GM11168 (cell line): ENCODE measurements around the gene KCNMA1.

Experiments used
- in situ Hi-C: fragments of 300-500 bp; cut with MboI; formaldehyde crosslinking; loops from one replicate; pipeline ENCODE4 v1.12.0; 2022; ENCODE audit warnings: low sequenced_read_pairs; ENCODE audit not compliant: unreplicated experiment

Gene KCNMA1

DNA sequence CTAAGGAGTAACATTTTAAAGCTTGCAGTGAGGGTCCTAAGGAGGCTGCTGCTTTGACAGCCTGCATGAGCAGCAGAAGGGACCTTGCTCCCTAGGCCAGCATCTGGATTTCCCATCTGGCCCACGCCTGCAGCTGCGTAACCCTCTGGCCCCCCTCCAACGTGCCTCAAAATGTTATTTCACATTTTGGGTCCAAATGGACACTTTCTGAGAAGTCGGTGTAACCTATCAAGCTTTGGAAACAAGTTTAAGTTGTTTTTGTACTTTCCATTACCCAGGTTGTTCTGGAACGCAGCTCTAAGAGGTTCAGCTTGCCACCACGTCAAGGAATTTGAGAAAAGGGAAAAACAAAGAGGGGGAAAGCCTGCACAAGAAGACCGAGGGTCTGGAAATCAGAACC is 338.3 kb downstream of the KCNMA1 start:
- in situ Hi-C loops, result no loop called here

DNA sequence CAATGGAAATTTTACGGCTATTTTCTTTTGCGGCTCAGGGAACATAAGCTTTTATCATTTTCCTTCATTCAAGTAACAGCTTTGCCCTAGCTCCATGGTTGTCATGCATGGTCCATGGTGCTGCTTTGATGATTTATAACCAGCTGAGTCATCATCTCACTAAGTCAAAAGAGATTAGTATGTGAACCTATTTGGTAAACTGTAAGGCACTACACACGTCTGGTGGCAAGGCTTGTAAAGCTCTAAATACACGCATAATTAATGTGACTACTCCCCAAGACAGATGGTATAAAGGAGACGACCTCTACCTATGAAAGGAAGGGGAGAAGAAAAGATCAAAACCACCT is 340.2 kb downstream of the KCNMA1 start:
- in situ Hi-C loops, result no loop called here

DNA sequence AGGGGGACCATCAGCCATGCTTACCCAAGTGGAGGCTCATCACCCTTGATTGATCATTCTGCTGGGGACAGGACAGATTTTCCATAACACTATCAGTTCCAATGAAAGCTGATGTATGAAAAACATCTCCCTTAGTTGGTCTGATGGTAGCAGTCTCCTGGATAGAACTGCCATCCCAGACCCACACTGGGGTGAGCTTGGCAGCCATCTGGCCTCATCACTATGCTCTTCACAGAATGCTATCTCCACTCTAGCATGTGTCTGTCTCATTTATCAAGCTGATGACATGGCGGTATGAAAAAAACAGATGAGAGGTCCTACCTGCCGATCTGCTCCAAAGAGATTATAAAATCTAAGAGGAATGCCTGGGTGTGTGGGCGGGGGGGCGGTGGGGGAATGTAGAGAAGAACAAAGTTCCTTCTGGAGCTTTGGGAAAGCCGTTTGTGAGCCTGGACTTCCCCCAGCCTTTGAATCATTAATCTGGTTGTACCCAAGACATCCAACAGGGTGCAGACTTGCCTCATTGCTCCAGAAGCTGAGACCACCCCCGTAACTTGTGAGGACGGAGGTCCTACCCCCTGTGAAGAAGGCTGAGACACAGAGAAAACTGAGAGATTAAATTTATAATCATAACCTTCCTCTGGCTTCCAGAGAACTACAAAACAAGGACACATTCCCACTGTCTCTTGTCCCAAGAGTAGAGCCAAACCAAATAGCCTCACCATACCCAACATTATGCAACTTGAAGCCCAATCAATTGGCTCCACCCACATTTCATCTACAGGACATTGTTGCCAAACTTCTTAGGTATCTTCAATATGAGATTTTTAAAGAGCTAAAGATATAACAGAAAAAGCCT is 340.8 kb downstream of the KCNMA1 start:
- in situ Hi-C loops, result no loop called here

DNA sequence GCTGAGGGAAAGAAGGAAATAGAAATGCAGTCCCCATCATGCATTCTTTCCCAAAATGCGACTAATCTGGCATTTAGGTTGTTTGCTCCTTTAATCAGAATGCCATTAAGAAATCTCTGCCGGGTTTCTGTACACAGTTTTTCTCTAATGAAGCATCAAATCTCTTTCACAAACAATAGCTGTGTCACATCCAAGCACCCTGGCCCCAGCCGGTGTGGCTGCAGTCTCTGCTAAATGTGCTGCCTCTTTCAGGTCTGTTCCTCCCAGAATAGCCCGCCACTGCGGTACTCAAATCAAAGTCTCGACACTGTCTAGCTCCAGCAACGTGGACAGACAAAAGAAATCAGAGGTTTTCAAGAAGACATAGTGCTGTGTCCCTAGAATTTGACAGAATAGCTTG is 343.8 kb downstream of the KCNMA1 start:
- in situ Hi-C loops, result no loop called here

DNA sequence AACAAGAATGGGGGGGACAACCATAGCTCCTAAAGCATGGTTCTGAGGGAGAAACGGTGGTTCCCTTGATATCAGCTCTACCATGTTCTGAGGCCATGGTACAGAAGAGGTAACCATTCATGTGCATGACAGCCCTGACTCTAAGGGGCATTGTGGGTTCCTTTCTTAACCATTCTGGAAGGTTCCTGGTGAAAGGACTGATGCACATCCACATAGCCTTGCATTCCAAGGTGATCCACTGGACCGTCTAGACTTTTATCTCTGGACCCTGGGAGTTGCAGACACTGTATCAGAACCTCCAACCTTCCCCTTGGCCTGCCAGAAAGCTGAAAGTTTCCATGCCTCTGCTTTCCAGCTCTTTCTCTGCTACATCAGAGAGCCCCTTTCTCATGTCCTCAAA is 344.3 kb downstream of the KCNMA1 start:
- in situ Hi-C loops, result no loop called here

DNA sequence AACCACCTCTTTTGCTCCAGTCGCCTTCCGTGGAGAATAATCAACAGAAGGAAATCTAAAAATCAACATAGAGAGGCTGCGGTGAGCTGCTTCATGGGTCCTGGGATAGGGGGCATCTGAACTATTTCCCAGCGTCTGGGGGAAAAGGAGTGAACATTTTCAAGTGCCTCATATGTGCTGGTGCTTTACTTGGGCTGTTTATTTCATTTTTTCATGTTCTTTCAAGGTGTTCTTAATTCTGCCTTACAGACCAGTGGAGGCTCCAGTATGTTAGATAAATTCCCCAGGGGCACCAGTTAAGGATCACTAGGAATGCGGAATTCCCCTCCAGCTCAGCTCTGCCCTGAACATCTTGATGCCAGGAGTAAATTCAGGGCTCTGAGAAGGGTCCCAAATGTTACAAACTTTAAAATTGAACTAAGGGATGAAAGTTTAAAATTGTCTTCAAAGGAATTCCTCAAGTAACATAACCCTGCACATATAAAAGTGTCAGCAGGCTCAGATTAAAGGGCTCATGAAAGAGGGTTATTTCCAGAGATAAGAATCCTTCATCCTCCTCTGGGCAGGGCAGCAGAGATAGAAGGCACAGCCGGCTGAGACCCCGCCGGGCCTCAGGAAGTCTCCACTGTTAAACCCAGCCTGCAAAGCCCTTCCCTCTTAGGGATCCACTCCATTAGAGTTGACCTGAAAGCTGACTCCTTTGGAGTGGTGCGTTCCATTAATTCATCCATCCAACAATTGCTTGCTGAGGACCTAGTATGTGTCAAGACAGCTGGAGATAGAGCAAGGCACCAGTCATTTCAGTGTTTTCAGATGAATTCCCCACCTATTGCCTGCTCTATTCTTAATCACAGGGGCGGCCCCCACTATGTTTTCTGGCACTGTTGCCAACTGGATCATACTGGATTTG is 345.8 kb downstream of the KCNMA1 start:
- in situ Hi-C loops, result no loop called here

DNA sequence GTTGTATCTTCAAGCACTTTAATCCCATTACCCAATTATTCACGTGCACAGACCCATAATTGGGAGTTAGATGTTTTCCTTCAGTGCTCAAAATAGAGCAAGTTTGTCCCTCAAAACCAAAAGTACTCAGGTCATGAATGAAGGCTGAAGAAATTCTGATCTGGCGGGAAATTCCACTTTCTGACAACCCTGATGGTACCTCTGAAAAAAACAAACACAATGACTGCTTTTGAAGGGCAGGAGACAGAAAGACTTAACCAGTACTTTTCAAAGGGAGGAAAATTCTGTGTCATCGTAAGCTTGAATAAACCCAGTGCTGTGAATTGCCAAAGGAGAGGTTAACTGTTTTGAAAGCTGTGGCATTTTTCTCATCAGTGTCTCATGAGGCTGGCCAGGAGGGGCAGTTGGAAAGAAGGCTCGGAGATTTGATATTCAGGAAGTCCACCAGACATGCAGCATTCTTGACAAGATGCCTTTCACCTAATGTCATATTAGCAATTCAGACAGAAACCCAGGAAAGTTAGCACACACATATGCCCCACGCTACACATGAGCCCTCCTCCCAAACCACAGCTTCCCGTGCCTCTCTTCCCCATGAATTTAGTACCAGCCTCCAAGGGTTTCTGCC is 347.0 kb downstream of the KCNMA1 start:
- in situ Hi-C loops, result no loop called here

DNA sequence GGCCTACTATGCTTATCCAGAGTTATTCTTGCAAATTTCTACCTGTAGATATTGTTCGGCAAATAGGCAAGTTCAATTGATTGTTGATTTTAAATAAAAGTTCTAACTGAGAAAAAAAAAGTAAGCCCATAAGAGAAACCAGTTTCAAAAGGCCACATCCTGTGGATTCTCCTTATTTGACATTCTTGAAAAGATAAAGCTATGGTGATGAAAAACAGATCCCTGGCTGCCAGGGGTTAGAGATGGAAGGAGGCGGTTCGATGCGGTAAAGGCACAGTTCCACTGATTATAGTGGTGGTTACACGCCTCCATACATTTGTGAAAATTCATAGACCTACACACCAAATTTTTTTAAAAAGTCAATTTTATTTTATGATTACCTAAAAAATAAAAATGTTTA is 347.8 kb downstream of the KCNMA1 start:
- in situ Hi-C loops, result no loop called here

DNA sequence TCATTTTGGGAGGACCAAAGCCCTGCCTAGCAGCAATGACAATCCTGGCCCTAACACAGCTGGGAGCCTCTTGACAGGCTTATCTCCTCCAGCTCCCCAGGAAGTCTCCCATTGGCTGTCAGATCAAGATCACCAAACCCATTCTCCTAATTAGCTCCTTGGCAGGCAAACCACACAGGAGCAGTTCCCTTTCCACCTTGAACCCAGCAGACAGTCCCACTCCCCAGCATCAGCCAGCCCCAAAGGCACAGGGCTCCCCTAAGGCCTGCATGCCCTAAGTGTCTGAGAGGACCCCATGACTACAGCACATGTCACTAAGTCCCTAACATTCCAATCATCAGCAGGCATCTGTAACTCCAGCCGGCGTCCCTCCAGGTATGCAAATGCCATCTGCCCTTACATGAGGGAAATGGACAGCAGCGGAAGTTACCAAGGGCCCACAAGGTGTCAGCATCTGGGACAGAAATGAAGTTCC is 348.5 kb downstream of the KCNMA1 start:
- in situ Hi-C loops, result no loop called here

DNA sequence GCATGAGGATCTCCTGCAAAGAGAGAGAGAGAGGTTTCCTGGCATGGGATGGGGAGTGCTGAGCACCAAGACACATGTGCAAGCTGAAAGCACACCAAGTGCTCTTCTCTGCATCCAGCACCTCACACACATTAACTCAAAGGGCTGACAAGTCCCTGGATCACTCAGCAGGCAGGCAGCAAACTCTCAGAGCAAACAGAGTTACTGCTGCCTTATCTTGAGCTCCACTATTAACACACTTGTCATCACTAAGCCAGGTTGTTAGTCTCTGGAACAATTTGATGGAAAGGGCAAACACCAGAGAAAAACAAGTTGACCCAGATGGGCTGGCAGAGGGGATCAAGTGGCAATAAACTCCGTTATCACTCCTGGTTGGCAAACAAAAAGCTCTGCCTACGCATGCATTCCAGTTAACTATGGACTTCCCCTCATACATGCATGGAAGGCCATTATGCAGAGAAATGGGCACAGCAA is 349.9 kb downstream of the KCNMA1 start:
- in situ Hi-C loops, result no loop called here

DNA sequence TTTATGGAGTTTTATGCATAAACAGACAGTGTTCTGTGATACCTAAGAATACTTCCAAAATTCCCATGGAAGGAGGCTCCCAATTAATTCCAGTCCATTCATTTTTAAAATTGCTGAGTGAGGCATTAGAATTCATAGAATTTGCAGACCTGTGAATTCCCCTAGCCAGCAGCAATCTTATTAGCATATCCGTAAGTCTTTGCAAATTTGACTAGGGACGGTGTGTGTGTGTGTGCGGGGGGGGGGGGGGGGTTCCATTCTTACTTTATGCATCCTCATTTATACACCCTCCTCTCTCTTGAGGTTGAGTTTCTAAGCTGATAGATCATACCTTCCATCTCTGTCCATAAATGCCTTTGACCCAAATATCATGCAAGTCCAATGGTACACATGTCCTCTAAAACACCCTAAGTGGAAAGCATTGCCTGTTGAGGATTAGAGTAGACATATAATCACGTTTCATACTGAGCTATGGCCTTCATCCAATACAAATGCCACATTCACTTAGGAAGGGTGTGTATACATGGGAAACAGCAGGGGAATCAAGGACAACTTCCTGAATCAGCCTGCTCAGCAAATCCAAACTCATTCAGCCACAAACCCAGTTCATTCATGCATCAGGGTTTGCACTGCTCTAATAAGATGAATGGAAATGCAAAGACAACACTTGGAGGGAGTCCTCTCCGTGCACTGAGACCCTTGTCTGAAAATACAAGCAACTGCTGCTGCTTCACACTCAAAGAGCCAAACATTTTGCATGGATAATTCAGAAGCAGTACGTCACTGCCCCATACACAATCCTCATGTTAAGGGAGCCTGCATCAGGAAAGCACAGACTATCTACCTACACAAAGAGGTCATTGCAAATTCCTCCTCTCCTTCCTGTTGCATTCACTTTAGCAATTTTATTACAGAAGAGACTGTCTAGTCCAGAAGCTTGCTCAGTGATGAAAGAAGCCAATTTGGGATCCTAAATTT is 350.8 kb downstream of the KCNMA1 start:
- in situ Hi-C loops, result no loop called here

DNA sequence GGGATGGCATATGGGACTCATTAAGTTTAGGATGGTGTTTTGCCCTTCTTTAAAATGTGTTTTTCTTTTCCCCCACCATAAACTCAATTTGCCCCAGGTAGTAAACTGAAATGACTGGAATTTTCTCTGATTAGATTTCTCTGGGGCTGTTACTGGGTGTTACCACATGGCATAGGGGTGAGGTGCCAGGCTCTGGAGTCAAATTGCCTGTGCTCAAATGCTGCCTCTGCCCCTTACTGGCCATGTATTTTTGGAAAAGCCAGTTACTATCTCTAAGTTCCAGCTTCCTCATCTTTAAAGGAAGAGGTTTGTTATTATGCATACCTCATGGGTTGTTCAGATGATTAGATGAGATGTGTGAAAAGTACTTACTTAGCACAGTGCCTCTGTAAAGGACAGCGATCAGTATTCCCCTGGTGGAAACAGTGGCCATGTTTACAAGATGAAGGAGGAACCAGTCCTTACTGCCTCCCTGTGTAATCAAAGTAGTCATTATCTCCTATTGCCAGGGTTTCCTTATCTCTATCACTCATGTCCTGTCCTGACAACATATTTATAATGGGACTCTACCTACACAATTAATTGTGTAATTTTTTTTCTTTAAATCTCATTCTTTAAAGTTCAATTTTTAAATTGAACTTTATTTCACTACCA is 352.0 kb downstream of the KCNMA1 start:
- in situ Hi-C loops, result no loop called here

DNA sequence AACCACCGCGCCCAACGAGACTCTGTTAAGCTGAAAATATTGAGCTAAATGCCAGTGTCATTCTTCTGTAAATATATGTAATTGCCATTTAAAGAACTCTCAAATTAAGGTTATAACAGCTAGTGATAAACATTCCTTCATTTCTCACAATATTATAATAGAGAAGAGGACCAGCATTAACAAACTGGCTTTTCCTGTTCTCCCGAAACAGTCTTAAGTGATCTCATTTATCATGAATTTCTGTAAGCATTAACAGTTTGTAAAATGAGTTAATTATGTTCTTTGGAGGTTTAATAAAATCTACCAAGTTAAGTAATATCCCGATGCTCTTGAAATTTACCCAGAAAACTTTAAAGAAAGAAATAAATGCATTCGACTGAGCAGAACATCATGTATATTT is 352.8 kb downstream of the KCNMA1 start:
- in situ Hi-C loops, result no loop called here

DNA sequence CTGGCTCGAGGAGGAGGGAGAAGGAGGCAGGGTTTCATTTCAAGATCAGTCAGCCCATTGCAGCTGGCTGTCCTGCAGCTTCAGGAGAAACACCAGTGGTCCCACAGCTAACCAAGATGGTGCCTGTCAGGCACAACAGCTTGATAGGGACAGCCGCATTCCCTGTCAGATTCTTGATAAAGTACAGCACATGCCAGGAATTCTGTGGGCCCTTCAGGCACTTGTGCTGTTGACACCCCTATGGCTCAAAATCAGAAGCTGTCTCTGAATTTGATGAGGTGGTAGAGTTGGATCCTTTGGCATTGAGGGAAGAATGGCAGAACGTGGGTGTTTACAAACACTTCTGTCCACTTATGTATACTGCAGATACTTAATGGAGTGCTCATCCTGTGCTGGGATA is 354.3 kb downstream of the KCNMA1 start:
- in situ Hi-C loops, result no loop called here

DNA sequence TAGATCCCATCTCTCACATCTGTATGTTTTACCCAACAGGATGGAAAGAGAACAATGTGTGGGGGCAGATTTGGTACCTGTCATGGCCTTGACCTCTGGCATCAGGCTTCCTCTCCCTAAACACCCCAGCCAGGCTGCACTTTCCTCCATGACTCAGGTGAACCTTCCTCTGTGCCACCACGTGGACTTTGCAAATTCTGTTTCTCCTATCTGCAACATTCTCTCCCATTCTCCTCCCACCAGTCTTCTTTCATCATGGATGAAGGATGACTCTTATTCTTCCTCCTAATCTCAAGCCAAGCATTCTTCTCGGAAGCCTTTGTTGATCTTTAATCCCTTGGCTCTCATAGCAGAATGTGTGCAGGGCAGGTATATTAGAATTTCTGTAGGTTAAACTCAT is 355.4 kb downstream of the KCNMA1 start:
- in situ Hi-C loops, result no loop called here

DNA sequence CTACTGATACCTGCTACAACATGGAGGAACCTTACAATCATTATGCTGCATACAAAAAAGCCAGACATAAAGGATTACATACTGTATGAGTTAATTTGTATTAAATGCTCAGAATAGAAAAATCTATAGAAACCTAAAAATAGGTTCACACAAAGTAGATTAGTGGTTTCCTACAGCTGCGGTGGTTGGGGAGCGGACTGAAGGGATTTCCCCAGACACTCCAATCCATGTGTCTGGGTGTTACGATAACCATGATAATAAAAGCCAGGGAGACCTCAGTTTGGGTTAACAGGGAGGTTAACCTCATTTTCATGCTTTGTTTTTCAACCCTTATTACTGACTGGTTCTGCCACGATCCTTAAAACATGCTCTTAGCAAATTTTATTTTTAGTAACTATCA is 355.9 kb downstream of the KCNMA1 start:
- in situ Hi-C loops, result no loop called here

DNA sequence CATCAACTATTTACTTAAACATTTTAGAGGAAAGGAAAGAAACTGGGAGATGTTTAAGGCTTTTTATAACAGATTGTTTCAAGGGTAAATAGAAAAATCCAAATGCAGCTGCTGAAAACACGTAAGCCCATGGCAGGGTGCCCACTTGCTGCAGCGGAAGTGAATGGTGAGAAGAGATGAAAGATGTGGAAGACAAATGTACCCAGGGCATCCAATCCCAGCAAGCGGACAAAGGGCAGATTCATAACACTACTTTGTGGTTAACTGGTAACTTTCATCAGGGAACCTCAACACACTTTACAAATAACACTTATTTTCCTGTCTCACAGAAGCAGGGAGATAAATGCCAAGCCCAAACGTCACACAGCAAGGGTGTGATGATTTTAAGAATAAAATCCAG is 358.4 kb downstream of the KCNMA1 start:
- in situ Hi-C loops, result no loop called here

DNA sequence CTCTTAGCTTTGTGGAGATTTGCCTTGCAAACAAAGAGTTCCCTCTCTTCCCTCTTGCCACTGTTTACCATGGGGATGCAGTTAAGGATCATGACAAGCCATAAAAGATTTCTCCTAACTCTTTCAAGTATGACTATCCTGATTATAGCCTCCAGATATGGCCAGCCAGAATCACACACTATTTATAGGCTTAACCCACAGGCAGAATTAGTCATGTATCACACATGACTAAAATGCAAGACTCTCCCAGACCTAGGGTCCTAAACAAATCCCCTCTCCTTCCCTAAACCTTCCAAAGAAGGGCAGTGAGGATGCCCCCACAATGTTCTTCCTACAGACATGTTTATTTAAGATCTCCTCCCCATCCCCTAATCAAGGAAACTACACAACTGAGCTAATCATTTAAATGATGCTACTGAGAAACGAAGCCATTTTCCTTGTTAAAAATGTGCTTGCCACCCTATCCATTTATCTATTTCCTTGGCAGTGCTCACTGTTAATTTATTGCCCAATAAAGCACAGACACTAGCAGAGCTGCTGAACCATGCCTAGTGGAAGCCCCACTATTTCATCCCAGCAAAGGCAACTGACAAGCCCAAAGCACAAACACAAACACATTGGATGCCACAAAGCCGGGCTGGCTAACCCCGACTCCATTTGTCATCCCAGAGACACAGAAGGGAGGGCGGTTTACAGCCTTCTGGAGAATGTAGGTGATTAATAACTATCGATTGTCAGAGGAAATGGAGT is 363.4 kb downstream of the KCNMA1 start:
- in situ Hi-C loops, result no loop called here
